GM12873 (cell line): Measurements from ENCODE around the gene OGDHL.

Experiments used
- TF ChIP-seq, protein P1 (sequence below): IDR thresholded peaks from 2 replicates; pipeline ENCODE4 v1.5.1; 2012; ENCODE audit warnings: low read depth, mild to moderate bottlenecking, moderate library complexity, low read length, control low read depth; ENCODE audit not compliant: insufficient read depth; ENCODE audit errors: missing control alignments

The OGDHL gene

DNA sequence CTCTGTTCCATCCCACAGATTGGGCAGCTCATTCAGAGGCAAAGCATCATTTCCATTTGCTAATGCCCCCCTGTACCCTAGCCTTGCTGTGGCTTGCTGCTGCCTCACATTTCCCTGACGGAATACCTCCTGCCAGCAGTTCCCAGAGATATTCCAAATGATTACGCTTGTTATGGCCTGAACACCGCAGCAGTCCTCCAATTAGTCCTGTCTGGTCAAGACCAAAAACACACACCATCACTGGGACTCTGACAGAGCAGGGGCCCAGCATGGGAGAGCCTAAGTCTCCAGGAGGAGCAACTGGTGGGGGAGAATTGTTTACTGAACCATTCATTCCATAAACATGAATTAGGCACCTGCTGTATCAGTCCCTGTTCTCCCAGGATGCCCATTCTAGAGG, 6.1 kb downstream of the OGDHL start:
- TF ChIP-seq, protein P1, sequence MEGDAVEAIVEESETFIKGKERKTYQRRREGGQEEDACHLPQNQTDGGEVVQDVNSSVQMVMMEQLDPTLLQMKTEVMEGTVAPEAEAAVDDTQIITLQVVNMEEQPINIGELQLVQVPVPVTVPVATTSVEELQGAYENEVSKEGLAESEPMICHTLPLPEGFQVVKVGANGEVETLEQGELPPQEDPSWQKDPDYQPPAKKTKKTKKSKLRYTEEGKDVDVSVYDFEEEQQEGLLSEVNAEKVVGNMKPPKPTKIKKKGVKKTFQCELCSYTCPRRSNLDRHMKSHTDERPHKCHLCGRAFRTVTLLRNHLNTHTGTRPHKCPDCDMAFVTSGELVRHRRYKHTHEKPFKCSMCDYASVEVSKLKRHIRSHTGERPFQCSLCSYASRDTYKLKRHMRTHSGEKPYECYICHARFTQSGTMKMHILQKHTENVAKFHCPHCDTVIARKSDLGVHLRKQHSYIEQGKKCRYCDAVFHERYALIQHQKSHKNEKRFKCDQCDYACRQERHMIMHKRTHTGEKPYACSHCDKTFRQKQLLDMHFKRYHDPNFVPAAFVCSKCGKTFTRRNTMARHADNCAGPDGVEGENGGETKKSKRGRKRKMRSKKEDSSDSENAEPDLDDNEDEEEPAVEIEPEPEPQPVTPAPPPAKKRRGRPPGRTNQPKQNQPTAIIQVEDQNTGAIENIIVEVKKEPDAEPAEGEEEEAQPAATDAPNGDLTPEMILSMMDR = no peak

DNA sequence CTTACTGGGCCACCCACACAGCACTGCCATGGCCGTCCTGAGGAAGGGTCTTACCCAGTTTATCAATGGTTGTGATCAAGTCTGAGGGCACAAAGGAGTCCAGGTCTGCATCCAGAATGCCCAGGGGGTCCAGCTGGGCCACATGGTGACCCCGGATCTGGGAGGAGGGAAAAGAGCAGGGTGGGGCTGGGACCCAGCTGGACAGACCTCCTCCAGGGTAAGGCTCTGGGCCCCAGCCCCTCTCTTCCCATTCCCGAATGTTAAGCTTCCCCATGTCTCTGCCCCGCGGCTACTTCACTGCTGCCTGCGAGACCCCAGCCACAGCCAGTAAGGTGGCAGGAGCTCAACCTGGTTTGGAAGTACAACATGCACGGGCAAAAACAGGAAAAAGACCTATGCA, 9.5 kb downstream of the OGDHL start:
- TF ChIP-seq, protein P1 = no peak

DNA sequence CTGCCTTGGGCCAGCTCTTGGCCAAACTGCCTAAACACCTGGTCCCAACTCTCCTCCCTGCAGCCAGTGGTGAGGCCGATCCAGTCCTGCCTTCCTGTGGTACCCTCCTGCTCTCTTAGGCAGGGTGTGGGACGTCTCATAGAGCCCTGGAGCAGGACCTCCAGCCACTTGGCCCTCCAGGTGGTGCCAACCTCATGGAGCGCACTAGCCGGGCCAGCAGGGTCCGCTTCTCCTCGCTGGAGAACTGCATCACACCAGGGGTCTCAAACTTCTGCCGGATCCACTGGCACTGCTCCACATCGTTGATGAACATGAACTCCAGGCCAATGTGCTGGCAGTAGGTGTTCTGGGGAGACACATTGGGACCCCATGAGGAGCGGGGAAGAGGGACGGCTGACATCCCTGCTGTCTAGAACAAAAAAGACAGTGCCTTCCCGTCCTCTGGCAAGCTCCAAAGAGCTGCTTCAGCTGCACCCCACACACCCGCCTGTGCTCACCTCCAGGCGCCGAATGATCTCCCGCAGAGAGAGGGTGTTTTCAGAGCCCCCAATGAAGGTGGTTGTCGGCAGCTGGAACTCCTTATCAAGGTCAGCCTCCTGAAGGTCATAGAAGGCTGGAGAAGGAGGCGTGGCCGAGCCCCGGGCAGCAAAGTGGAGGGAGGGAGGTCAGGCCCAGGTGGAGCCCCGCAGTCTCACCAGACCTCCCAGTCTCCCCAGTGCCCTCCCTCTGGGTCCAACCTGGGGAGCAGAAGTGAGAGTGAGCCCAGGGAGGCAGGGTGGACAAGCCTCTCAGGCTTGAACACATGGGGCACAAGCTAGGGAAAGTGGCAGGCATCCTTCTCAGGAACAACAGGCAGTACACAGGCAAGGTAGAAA, 10.2 kb downstream of the OGDHL start:
- TF ChIP-seq, protein P1 = no peak

DNA sequence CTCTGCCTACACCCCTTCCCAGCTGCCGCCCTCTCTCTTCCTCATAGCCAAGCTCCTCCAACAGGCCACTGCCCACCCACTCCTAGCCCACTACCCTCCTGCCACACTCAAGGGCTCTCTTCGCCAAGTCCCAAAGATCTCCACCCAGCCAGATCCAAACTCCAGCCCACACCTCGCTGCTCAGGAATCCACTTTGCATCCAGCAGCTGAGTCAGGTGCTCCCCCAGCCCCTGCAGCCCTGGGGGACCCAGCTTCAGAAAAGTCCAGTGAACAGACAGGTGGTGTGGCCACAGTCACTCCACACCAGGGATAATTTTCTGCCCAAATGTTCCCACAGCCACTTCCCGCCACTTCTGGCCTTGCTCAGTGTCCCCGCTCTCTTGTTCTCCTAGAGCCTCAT, 10.9 kb downstream of the OGDHL start:
- TF ChIP-seq, protein P1 = no peak

DNA sequence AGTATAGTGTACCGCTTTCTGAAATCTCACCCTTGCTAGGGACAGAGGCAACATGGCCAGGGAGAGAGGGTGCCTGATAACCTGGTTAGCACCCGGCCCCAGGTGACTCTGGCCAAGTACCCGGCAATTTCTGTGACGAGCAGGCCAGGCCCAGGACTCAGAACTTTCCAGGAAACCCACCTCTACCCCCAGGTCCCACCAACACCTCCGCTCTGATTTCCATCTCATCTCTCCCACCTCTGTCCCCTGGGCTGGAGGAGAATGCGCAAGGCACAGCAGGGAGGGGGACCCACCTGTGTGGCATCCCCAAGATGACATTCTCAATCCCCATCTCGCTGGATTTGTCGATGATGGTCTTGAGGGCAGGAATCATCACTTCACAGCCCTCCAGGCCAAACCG, 11.6 kb downstream of the OGDHL start:
- TF ChIP-seq, protein P1 = no peak

DNA sequence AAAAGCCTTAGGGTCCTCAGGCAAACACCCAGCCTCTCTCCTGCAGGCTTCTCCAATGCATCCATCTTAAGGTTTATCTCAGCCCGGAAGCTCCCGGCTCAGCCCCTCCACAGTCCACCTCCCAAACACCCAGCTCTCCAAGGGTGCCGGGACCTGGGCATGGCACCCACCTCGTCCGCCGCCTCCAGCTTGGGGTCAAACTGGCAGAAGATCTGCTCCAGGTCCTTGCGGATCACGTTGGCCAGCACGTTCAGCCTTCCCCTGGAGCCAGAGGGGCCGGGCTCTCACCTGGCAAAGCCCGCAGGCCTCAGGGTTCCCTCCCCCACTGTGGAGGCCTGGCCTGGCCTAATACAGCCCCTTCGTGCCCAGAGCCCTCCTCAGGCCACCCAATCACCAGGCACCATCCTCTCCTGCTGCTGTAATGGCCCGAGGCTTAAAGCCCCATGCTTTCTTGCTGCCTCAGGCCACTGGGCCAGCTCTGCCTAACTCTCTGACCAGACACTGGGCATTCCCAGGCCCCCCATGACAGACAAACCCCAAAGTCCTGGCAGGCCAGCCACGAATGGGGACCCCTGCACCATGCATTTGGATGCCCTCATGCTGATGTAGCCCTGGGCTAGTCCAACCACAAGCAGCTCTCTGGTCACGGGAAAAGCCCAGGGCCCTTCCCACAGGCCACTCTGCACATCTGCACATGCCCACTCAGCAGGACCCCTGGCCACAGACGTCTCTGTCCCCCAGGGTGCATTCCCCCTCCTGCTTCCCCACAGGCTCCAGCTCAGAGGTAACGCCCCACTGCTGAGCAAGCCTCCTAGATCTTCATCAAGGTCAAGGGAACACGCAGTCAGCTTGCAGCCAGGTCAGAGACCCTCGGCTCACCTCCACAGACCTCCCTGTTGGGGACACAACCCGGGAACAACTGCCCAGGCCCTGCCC, 12.3 kb downstream of the OGDHL start:
- TF ChIP-seq, protein P1 = no peak

DNA sequence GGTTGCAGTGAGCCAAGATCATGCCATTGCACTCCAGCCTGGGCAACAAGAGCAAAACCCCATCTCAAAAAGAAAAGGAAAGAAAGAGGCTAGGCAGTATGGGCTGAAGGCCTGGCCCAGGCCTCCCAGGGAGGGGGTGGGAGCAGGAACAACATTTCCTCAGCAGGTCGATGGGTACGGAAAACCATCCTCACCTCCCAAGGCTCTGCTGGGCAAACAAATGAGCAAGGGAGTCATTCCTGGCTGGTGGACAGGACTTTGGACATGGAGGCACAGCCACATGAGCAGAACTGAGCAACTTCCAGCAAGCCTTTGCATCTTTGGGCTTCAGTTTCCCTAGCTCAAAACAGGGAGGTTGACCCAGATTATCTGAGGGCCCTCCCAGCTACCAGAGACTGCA, 13.0 kb downstream of the OGDHL start:
- TF ChIP-seq, protein P1 = no peak
